ENCODE results near the gene AOC3. TPM values are rescaled to one million over a fixed set of nuclear protein-coding genes. Genes with fewer than 3 reads are reported as not detected.
"Not testable (repeated sequence)": the region's sequence is repeated elsewhere in the genome, so short reads cannot be mapped to it uniquely, and the experiment has no call there.

AOC3 gene
- total RNA-seq, 1 experiment from 2014 or later, result 3.5 TPM

- no peak for TF ChIP-seq CTCF (IDR thresholded peaks at IDR 0.05; ENCODE audit: unreplicated experiment)
- H3K36me3 Mint-ChIP-seq (ENCODE audit: insufficient read depth, unreplicated experiment), result no peaks in the 10 kb centered on the region
Observed at GRCh38 chr17:42871647-42872046, 20.6 kb downstream of the AOC3 start.

GRCh38 chr17:42872251-42872965 lies 21.4 kb downstream of the AOC3 start:
- no peak for TF ChIP-seq CTCF (IDR thresholded peaks at IDR 0.05; ENCODE audit: unreplicated experiment)
- CTCF ChIA-PET, result no interaction called here
- Mint-ChIP-seq H3K27me3 (ENCODE audit: unreplicated experiment) (peaks cover 55% of the 10 kb centered on the region), H3K36me3 (ENCODE audit: insufficient read depth, unreplicated experiment) (no peaks in the 10 kb centered on the region), H3K4me3 (ENCODE audit: low read depth, unreplicated experiment) (no peak overlapping the region), H3K27ac (ENCODE audit: unreplicated experiment) (no peak overlapping the region), H3K4me1 (ENCODE audit: low read depth, unreplicated experiment) (peaks cover 5% of the 10 kb centered on the region), H3K9me3 (ENCODE audit: low read depth, unreplicated experiment) (peaks cover 3% of the 10 kb centered on the region)
- no TSS peak for BruUV-seq (replicated peaks)
- intact Hi-C loops (cut with micrococcal nuclease; ENCODE audit: unreplicated experiment), result no loop called here
- no peak for DNase-seq

More at GRCh38 chr17:42871647-42872046, 20.6 kb downstream of the AOC3 start:
- Mint-ChIP-seq H3K4me3 (ENCODE audit: low read depth, unreplicated experiment) (no peak overlapping the region), H3K27ac (ENCODE audit: unreplicated experiment) (no peak overlapping the region), H3K4me1 (ENCODE audit: low read depth, unreplicated experiment) (peaks cover 8% of the 10 kb centered on the region), H3K9me3 (ENCODE audit: low read depth, unreplicated experiment) (peaks cover 3% of the 10 kb centered on the region), H3K27me3 (ENCODE audit: unreplicated experiment) (peaks cover 55% of the 10 kb centered on the region)
- intact Hi-C loops (cut with micrococcal nuclease; ENCODE audit: unreplicated experiment), result no loop called here
- CTCF ChIA-PET, result no interaction called here
- no TSS peak for BruUV-seq (replicated peaks)
- DNase-seq, result no peak

- CTCF ChIA-PET, result no interaction called here
- Mint-ChIP-seq H3K27me3 (ENCODE audit: unreplicated experiment) (peaks cover 62% of the 10 kb centered on the region), H3K27ac (ENCODE audit: unreplicated experiment) (no peak overlapping the region), H3K9me3 (ENCODE audit: low read depth, unreplicated experiment) (peaks cover 3% of the 10 kb centered on the region), H3K4me1 (ENCODE audit: low read depth, unreplicated experiment) (peaks cover 14% of the 10 kb centered on the region), H3K4me3 (ENCODE audit: low read depth, unreplicated experiment) (no peak overlapping the region), H3K36me3 (ENCODE audit: insufficient read depth, unreplicated experiment) (no peaks in the 10 kb centered on the region)
- intact Hi-C loops (cut with micrococcal nuclease; ENCODE audit: unreplicated experiment), result no loop called here
- BruUV-seq (replicated peaks), result no TSS peak
- no peak for DNase-seq
- TF ChIP-seq CTCF (IDR thresholded peaks at IDR 0.05; ENCODE audit: unreplicated experiment), result no peak
Observed at GRCh38 chr17:42873315-42873714, 22.3 kb downstream of the AOC3 start.

- intact Hi-C loops (cut with micrococcal nuclease; ENCODE audit: unreplicated experiment); H3K9me3 Mint-ChIP-seq (ENCODE audit: low read depth, unreplicated experiment); H3K4me3 Mint-ChIP-seq (ENCODE audit: low read depth, unreplicated experiment); DNase-seq; BruUV-seq (replicated peaks); H3K27ac Mint-ChIP-seq (ENCODE audit: unreplicated experiment); H3K36me3 Mint-ChIP-seq (ENCODE audit: insufficient read depth, unreplicated experiment); CTCF ChIA-PET: not testable (repeated sequence)
- Mint-ChIP-seq H3K4me1 (ENCODE audit: low read depth, unreplicated experiment) (peaks cover 17% of the 10 kb centered on the region), H3K27me3 (ENCODE audit: unreplicated experiment) (peaks cover 70% of the 10 kb centered on the region)
Observed at GRCh38 chr17:42873932-42874695, 23.1 kb downstream of the AOC3 start.

- Mint-ChIP-seq H3K27me3 (ENCODE audit: unreplicated experiment) (peaks cover 95% of the 10 kb centered on the region), H3K9me3 (ENCODE audit: low read depth, unreplicated experiment) (no peaks in the 10 kb centered on the region), H3K27ac (ENCODE audit: unreplicated experiment) (no peak overlapping the region), H3K4me3 (ENCODE audit: low read depth, unreplicated experiment) (no peak overlapping the region), H3K36me3 (ENCODE audit: insufficient read depth, unreplicated experiment) (no peaks in the 10 kb centered on the region), H3K4me1 (ENCODE audit: low read depth, unreplicated experiment) (peaks cover 17% of the 10 kb centered on the region)
- no peak for TF ChIP-seq CTCF (IDR thresholded peaks at IDR 0.05; ENCODE audit: unreplicated experiment)
- CTCF ChIA-PET, result no interaction called here
- no peak for DNase-seq
- intact Hi-C loops (cut with micrococcal nuclease; ENCODE audit: unreplicated experiment), result no loop called here
- BruUV-seq (replicated peaks), result no TSS peak
Observed at GRCh38 chr17:42877037-42877436, 26.0 kb downstream of the AOC3 start.
